ENCODE data around the gene EFNA4.

EFNA4 gene

GRCh38 chr1:155022927-155023236, 40.7 kb upstream of the EFNA4 start:
- H3K27me3 ChIP-seq (ENCODE audit: control insufficient read depth, insufficient read depth, low read length) = no peaks in the 10 kb centered on the region
- no peaks in the 10 kb centered on the region for H3K9me3 ChIP-seq (ENCODE audit: control insufficient read depth, low read length)
- no peak overlapping the region for H3K9ac ChIP-seq (ENCODE audit: low read length)
- no peak overlapping the region for H3K4me3 ChIP-seq (ENCODE audit: low read length)
- peaks cover 20% of the 10 kb centered on the region for H3K4me1 ChIP-seq (ENCODE audit: control insufficient read depth, insufficient read depth, low read length)
- H3K36me3 ChIP-seq (ENCODE audit: control insufficient read depth, insufficient read depth, low read length) = peaks cover 8% of the 10 kb centered on the region

- Histone ChIP-seq H3K36me3 (ENCODE audit: control insufficient read depth, insufficient read depth, low read length) (peaks cover 8% of the 10 kb centered on the region), H3K4me1 (ENCODE audit: control insufficient read depth, insufficient read depth, low read length) (peaks cover 12% of the 10 kb centered on the region), H3K9me3 (ENCODE audit: control insufficient read depth, low read length) (no peaks in the 10 kb centered on the region), H3K27me3 (ENCODE audit: control insufficient read depth, insufficient read depth, low read length) (no peaks in the 10 kb centered on the region), H3K4me3 (ENCODE audit: low read length) (no peak overlapping the region), H3K9ac (ENCODE audit: low read length) (no peak overlapping the region)
These were observed 39.9 kb upstream of the EFNA4 start for GRCh38 chr1:155023627-155024026.

- no peaks in the 10 kb centered on the region for H3K9me3 ChIP-seq (ENCODE audit: control insufficient read depth, low read length)
- H3K9ac ChIP-seq (ENCODE audit: low read length) = no peak overlapping the region
- peaks cover 8% of the 10 kb centered on the region for H3K36me3 ChIP-seq (ENCODE audit: control insufficient read depth, insufficient read depth, low read length)
- H3K4me3 ChIP-seq (ENCODE audit: low read length) = no peak overlapping the region
- H3K4me1 ChIP-seq (ENCODE audit: control insufficient read depth, insufficient read depth, low read length) = peaks cover 10% of the 10 kb centered on the region
- H3K27me3 ChIP-seq (ENCODE audit: control insufficient read depth, insufficient read depth, low read length) = peaks cover 4% of the 10 kb centered on the region
These were observed 39.2 kb upstream of the EFNA4 start for GRCh38 chr1:155024315-155024714.

- no peak overlapping the region for H3K4me3 ChIP-seq (ENCODE audit: low read length)
These were observed 37.4 kb upstream of the EFNA4 start for GRCh38 chr1:155026154-155026553.

GRCh38 chr1:155026588-155026987, 37.0 kb upstream of the EFNA4 start:
- no peaks in the 10 kb centered on the region for H3K36me3 ChIP-seq (ENCODE audit: control insufficient read depth, insufficient read depth, low read length)
- H3K9me3 ChIP-seq (ENCODE audit: control insufficient read depth, low read length) = no peaks in the 10 kb centered on the region
- peaks cover 6% of the 10 kb centered on the region for H3K27me3 ChIP-seq (ENCODE audit: control insufficient read depth, insufficient read depth, low read length)
- peaks cover 10% of the 10 kb centered on the region for H3K4me1 ChIP-seq (ENCODE audit: control insufficient read depth, insufficient read depth, low read length)
- no peak overlapping the region for H3K4me3 ChIP-seq (ENCODE audit: low read length)
- H3K9ac ChIP-seq (ENCODE audit: low read length) = no peak overlapping the region

More at GRCh38 chr1:155026154-155026553, 37.4 kb upstream of the EFNA4 start:
- Histone ChIP-seq H3K36me3 (ENCODE audit: control insufficient read depth, insufficient read depth, low read length) (no peaks in the 10 kb centered on the region), H3K9ac (ENCODE audit: low read length) (no peak overlapping the region), H3K9me3 (ENCODE audit: control insufficient read depth, low read length) (no peaks in the 10 kb centered on the region), H3K27me3 (ENCODE audit: control insufficient read depth, insufficient read depth, low read length) (peaks cover 6% of the 10 kb centered on the region), H3K4me1 (ENCODE audit: control insufficient read depth, insufficient read depth, low read length) (peaks cover 10% of the 10 kb centered on the region)

- H3K36me3 ChIP-seq (ENCODE audit: control insufficient read depth, insufficient read depth, low read length) = no peaks in the 10 kb centered on the region
- H3K9me3 ChIP-seq (ENCODE audit: control insufficient read depth, low read length) = no peaks in the 10 kb centered on the region
- H3K4me3 ChIP-seq (ENCODE audit: low read length) = no peak overlapping the region
- peaks cover 6% of the 10 kb centered on the region for H3K27me3 ChIP-seq (ENCODE audit: control insufficient read depth, insufficient read depth, low read length)
- no peak overlapping the region for H3K9ac ChIP-seq (ENCODE audit: low read length)
- H3K4me1 ChIP-seq (ENCODE audit: control insufficient read depth, insufficient read depth, low read length) = no peaks in the 10 kb centered on the region
These were observed 33.9 kb upstream of the EFNA4 start for GRCh38 chr1:155029513-155030242.

GRCh38 chr1:155030243-155030795, 33.2 kb upstream of the EFNA4 start:
- H3K9me3 ChIP-seq (ENCODE audit: control insufficient read depth, low read length) = no peaks in the 10 kb centered on the region
- peaks cover 6% of the 10 kb centered on the region for H3K27me3 ChIP-seq (ENCODE audit: control insufficient read depth, insufficient read depth, low read length)
- no peak overlapping the region for H3K4me3 ChIP-seq (ENCODE audit: low read length)

GRCh38 chr1:155030899-155031298, 32.6 kb upstream of the EFNA4 start:
- no peak overlapping the region for H3K4me3 ChIP-seq (ENCODE audit: low read length)
- H3K9ac ChIP-seq (ENCODE audit: low read length) = no peak overlapping the region
- H3K36me3 ChIP-seq (ENCODE audit: control insufficient read depth, insufficient read depth, low read length) = no peaks in the 10 kb centered on the region
- no peaks in the 10 kb centered on the region for H3K9me3 ChIP-seq (ENCODE audit: control insufficient read depth, low read length)
- H3K4me1 ChIP-seq (ENCODE audit: control insufficient read depth, insufficient read depth, low read length) = no peaks in the 10 kb centered on the region
- H3K27me3 ChIP-seq (ENCODE audit: control insufficient read depth, insufficient read depth, low read length) = peaks cover 6% of the 10 kb centered on the region

More at GRCh38 chr1:155030243-155030795, 33.2 kb upstream of the EFNA4 start:
- Histone ChIP-seq H3K36me3 (ENCODE audit: control insufficient read depth, insufficient read depth, low read length) (no peaks in the 10 kb centered on the region), H3K9ac (ENCODE audit: low read length) (no peak overlapping the region), H3K4me1 (ENCODE audit: control insufficient read depth, insufficient read depth, low read length) (no peaks in the 10 kb centered on the region)

GRCh38 chr1:155032886-155033285, 30.7 kb upstream of the EFNA4 start:
- peaks cover 5% of the 10 kb centered on the region for H3K4me1 ChIP-seq (ENCODE audit: control insufficient read depth, insufficient read depth, low read length)
- H3K27me3 ChIP-seq (ENCODE audit: control insufficient read depth, insufficient read depth, low read length) = peaks cover 6% of the 10 kb centered on the region

GRCh38 chr1:155033524-155033923, 30.0 kb upstream of the EFNA4 start, which contains the start of the genes DCST1 and DCST2:
TSS of gene DCST1 (plus strand) at chr1:155033824. CDS start at chr1:155034037, 213 bp downstream.
TSS of gene DCST2 (minus strand) at chr1:155033781. CDS start at chr1:155033701, 80 bp downstream.
- no peaks in the 10 kb centered on the region for H3K9me3 ChIP-seq (ENCODE audit: control insufficient read depth, low read length)
- no peak within 1 kb of the TSS for H3K4me3 ChIP-seq (ENCODE audit: low read length)
- no peak within 1 kb of the TSS for H3K9ac ChIP-seq (ENCODE audit: low read length)
- peaks cover 12% of the 10 kb centered on the region for H3K4me1 ChIP-seq (ENCODE audit: control insufficient read depth, insufficient read depth, low read length)
- H3K36me3 ChIP-seq (ENCODE audit: control insufficient read depth, insufficient read depth, low read length) = no peaks in the 10 kb centered on the region
- H3K27me3 ChIP-seq (ENCODE audit: control insufficient read depth, insufficient read depth, low read length) = peaks cover 6% of the 10 kb centered on the region

More at GRCh38 chr1:155032886-155033285, 30.7 kb upstream of the EFNA4 start:
- no peaks in the 10 kb centered on the region for H3K36me3 ChIP-seq (ENCODE audit: control insufficient read depth, insufficient read depth, low read length)
- no peak overlapping the region for H3K4me3 ChIP-seq (ENCODE audit: low read length)
- H3K9me3 ChIP-seq (ENCODE audit: control insufficient read depth, low read length) = no peaks in the 10 kb centered on the region
- H3K9ac ChIP-seq (ENCODE audit: low read length) = no peak overlapping the region

- Histone ChIP-seq H3K9me3 (ENCODE audit: control insufficient read depth, low read length) (no peaks in the 10 kb centered on the region), H3K4me1 (ENCODE audit: control insufficient read depth, insufficient read depth, low read length) (peaks cover 22% of the 10 kb centered on the region), H3K9ac (ENCODE audit: low read length) (no peak overlapping the region), H3K27me3 (ENCODE audit: control insufficient read depth, insufficient read depth, low read length) (no peaks in the 10 kb centered on the region), H3K4me3 (ENCODE audit: low read length) (no peak overlapping the region), H3K36me3 (ENCODE audit: control insufficient read depth, insufficient read depth, low read length) (no peaks in the 10 kb centered on the region)
These were observed 29.0 kb upstream of the EFNA4 start for GRCh38 chr1:155034318-155035208.

GRCh38 chr1:155035936-155036335, 27.6 kb upstream of the EFNA4 start:
- Histone ChIP-seq H3K9me3 (ENCODE audit: control insufficient read depth, low read length) (no peaks in the 10 kb centered on the region), H3K4me3 (ENCODE audit: low read length) (no peak overlapping the region), H3K36me3 (ENCODE audit: control insufficient read depth, insufficient read depth, low read length) (no peaks in the 10 kb centered on the region), H3K9ac (ENCODE audit: low read length) (no peak overlapping the region), H3K4me1 (ENCODE audit: control insufficient read depth, insufficient read depth, low read length) (peaks cover 22% of the 10 kb centered on the region), H3K27me3 (ENCODE audit: control insufficient read depth, insufficient read depth, low read length) (no peaks in the 10 kb centered on the region)

Data from mucosa of stomach (tissue), 1 donor.